K562 (cell line): Measurements from ENCODE around the gene RAB40B. TPM values are rescaled to one million over a fixed set of nuclear protein-coding genes. Genes with fewer than 3 reads are reported as not detected.

Experiments used
- ATAC-seq: fragments of 200-7000 bp; cut with Tn5 transposase; 3 replicates; pipeline ENCODE4 v1.9.1; 2020; ENCODE audit warnings: moderate library complexity
- BruUV-seq: library from RNA; stranded (reverse); fragments of 400-500 nt; replicated peaks from 2 replicates; lab custom pipeline; 2021; lab: Mats Ljungman, UMichigan
- CTCF ChIA-PET: fragments of 300-600 bp; formaldehyde crosslinking; extraction: SDS; loops from one replicate; lab custom pipeline; 2021; ENCODE audit warnings: low intra/inter-chr PET ratio; lab: Yijun Ruan, JAX
- POLR2A ChIA-PET: fragments of 300-600, 350-650 bp; sonication (Branson Sonifier 250); formaldehyde crosslinking; extraction: SDS; loops from one replicate; lab custom pipeline; 2021; ENCODE audit warnings: antibody characterized with exemption, inconsistent platforms; lab: Yijun Ruan, JAX
- DNase-seq, 4 experiments: peaks; one replicate each; pipeline versions ENCODE4 v3.0.0 to v3.0.0-alpha.2; 2011 to 2018; ENCODE audit warnings: low spot score in 3 of 4, mixed read lengths in 3 of 4; ENCODE audit errors: extremely low read depth in 1 of 4
- FAIRE-seq: peaks from 2 replicates; lab custom pipeline; 2011; peaks lifted over from hg19 to GRCh38; lab: Jason Lieb, UNC
- H2AFZ ChIP-seq: 2 replicates; pipeline ENCODE4 v1.6.0; 2011; ENCODE audit warnings: low read depth, low read length, control low read depth, inconsistent platforms
- H3K27ac ChIP-seq: fragments of 200-600 bp; 3 replicates; pipeline ENCODE4 v1.8.0; 2011; ENCODE audit warnings: low read depth, mild to moderate bottlenecking, control low read depth, inconsistent platforms, low read length, moderate library complexity, mixed read lengths; ENCODE audit errors: extremely low read depth
- H3K27me3 ChIP-seq, 2 experiments: fragments of 300-600 bp in 1 of 2; 2 replicates in 1 of 2; 3 replicates in 1 of 2; pipeline versions ENCODE4 v1.6.0 to v1.8.0; 2011; ENCODE audit warnings: inconsistent platforms in 2 of 2, low read length in 2 of 2, mild to moderate bottlenecking in 1 of 2, mixed read lengths in 1 of 2, moderate library complexity in 1 of 2; ENCODE audit not compliant: control insufficient read depth in 2 of 2, insufficient read depth in 2 of 2
- H3K36me3 ChIP-seq: fragments of 300-600 bp; 3 replicates; pipeline ENCODE4 v1.8.0; 2011; ENCODE audit warnings: mild to moderate bottlenecking, low read length, inconsistent platforms; ENCODE audit not compliant: control insufficient read depth, insufficient read depth
- H3K4me1 ChIP-seq, 2 experiments: fragments of 200-600 bp in 1 of 2; replicated peaks in 1 of 2; 2 replicates in 1 of 2; 3 replicates in 1 of 2; pipeline versions ENCODE4 v1.5.1 to v1.8.0; 2011; ENCODE audit warnings: inconsistent platforms in 2 of 2, low read length in 2 of 2, mild to moderate bottlenecking in 1 of 2, mixed read lengths in 1 of 2, moderate library complexity in 1 of 2; ENCODE audit not compliant: control insufficient read depth in 2 of 2, insufficient read depth in 2 of 2
- H3K4me2 ChIP-seq: 2 replicates; pipeline ENCODE4 v1.6.1; 2011; ENCODE audit warnings: low read length, control low read depth, inconsistent platforms, mixed read lengths; ENCODE audit not compliant: insufficient read depth
- H3K4me3 ChIP-seq: fragments of 200-600 bp; sonication (generic), shearing (Covaris generic); 2 replicates; pipeline ENCODE4 v1.5.1; 2016; ENCODE audit warnings: control low read depth, inconsistent platforms
- H3K79me2 ChIP-seq: fragments of 200-600 bp; 3 replicates; pipeline ENCODE4 v1.8.0; 2011; ENCODE audit warnings: low read length, inconsistent platforms; ENCODE audit not compliant: control insufficient read depth, insufficient read depth
- H3K9ac ChIP-seq, 2 experiments: 2 replicates each; pipeline versions ENCODE4 v1.6.0 to v1.6.1; 2011; ENCODE audit warnings: low read depth in 2 of 2, low read length in 2 of 2, control low read depth in 1 of 2, inconsistent platforms in 1 of 2, mild to moderate bottlenecking in 1 of 2, mixed read lengths in 1 of 2; ENCODE audit not compliant: insufficient read depth in 1 of 2
- H3K9me1 ChIP-seq: one replicate; pipeline ENCODE4 v1.6.0; 2011; ENCODE audit warnings: inconsistent platforms, mild to moderate bottlenecking, low read length, moderate library complexity; ENCODE audit not compliant: control insufficient read depth, insufficient read depth
- H3K9me3 ChIP-seq: replicated peaks from 2 replicates; pipeline ENCODE4 v1.5.1; 2011; ENCODE audit warnings: low read depth, low read length, inconsistent platforms; ENCODE audit not compliant: control insufficient read depth, insufficient read depth
- H4K20me1 ChIP-seq: replicated peaks from 2 replicates; pipeline ENCODE4 v1.6.1; 2011; ENCODE audit warnings: low read length, inconsistent platforms, mixed read lengths; ENCODE audit not compliant: control insufficient read depth, insufficient read depth
- ELF2 ChIP-seq: fragments of 250-450 bp; sonication (Bioruptor Pico); IDR thresholded peaks from 2 replicates; pipeline ENCODE4 v1.5.0; 2021; ENCODE audit warnings: mild to moderate bottlenecking
- ELF4 ChIP-seq: fragments of 450-650 bp; formaldehyde crosslinking; IDR thresholded peaks from 2 replicates; pipeline ENCODE4 v1.4.0; 2022; ENCODE audit warnings: missing genetic modification characterization
- MTA3 ChIP-seq: fragments of 450-650 bp; formaldehyde crosslinking; IDR thresholded peaks from 2 replicates; pipeline ENCODE4 v1.6.1; 2017; ENCODE audit warnings: mild to moderate bottlenecking, borderline replicate concordance
- NCOA2 ChIP-seq, 2 experiments: fragments of 450-650 bp; IDR thresholded peaks; 2 replicates each; pipeline ENCODE4 v1.6.1; 2018; ENCODE audit warnings: mild to moderate bottlenecking in 2 of 2, moderate library complexity in 1 of 2; ENCODE audit not compliant: partially characterized antibody in 2 of 2
- NFYB ChIP-seq: IDR thresholded peaks from 2 replicates; pipeline ENCODE4 v1.6.1; 2011; ENCODE audit warnings: mild to moderate bottlenecking, moderate library complexity; ENCODE audit not compliant: insufficient read length; ENCODE audit errors: extremely low read depth
- NR2C1 ChIP-seq, 2 experiments: fragments of 450-650 bp; IDR thresholded peaks; 2 replicates each; pipeline ENCODE4 v1.6.1; 2017; ENCODE audit warnings: mild to moderate bottlenecking in 2 of 2, antibody characterized with exemption in 1 of 2, inconsistent platforms in 1 of 2, missing compliant biosample characterization in 1 of 2, missing genetic modification characterization in 1 of 2
- OTX1 ChIP-seq: fragments of 450-650 bp; formaldehyde crosslinking; IDR thresholded peaks from 2 replicates; pipeline ENCODE4 v1.4.0; 2022; ENCODE audit warnings: mild to moderate bottlenecking
- STAG1 ChIP-seq: sonication (generic); formaldehyde crosslinking; IDR thresholded peaks from 2 replicates; pipeline ENCODE4 v1.5.0; 2020; ENCODE audit warnings: missing genetic modification reagents, borderline replicate concordance
- ZBTB9 ChIP-seq: fragments of 450-650 bp; formaldehyde crosslinking; IDR thresholded peaks from 2 replicates; pipeline ENCODE4 v1.4.0; 2020; ENCODE audit warnings: mild to moderate bottlenecking, moderate library complexity
- ZNF41 ChIP-seq: fragments of 250-450 bp; sonication (Bioruptor Pico); conservative IDR thresholded peaks from 2 replicates; pipeline ENCODE4 v1.4.0; 2020; ENCODE audit warnings: mild to moderate bottlenecking
- ZNF609 ChIP-seq: sonication (generic); formaldehyde crosslinking; IDR thresholded peaks from 2 replicates; pipeline ENCODE4 v1.8.1; 2023; ENCODE audit warnings: missing genetic modification reagents, mild to moderate bottlenecking, borderline replicate concordance
- ZNF707 ChIP-seq: fragments of 250-450 bp; sonication (Bioruptor Pico); conservative IDR thresholded peaks from 2 replicates; pipeline ENCODE4 v1.8.0; 2022; ENCODE audit warnings: inconsistent platforms, mild to moderate bottlenecking, moderate library complexity
- WGBS: fragments of 100-300 bp; shearing (Covaris generic); methylation state at CpG from one replicate; pipeline ENCODE4 v1.1.6; 2016; ENCODE audit warnings: low coverage, mixed read lengths; ENCODE audit not compliant: insufficient coverage; ENCODE audit errors: missing lambda C conversion rate; 5-methylcytosine and 5-hydroxymethylcytosine counted together
- in situ Hi-C: fragments of 300-500 bp; cut with MboI; formaldehyde crosslinking; loops from 4 replicates; pipeline ENCODE4 v1.15.0; 2018; ENCODE audit warnings: inconsistent platforms, mixed read lengths
- intact Hi-C: fragments of 100-400 bp; cut with micrococcal nuclease; formaldehyde crosslinking; loops from 2 replicates; pipeline ENCODE4 v1.14.2; 2022
- polyA plus RNA-seq, 8 experiments: library from polyadenylated mRNA; depleted of rRNA in 4 of 8; stranded (reverse) in 5 of 8; unstranded in 3 of 8; fragments of >200 nt; fragmentation: Nextera tagmentation in 2 of 8; fragmentation: Illumina TruSeq in 1 of 8; extraction: Ambion mirVana in 2 of 8; extraction: Trizol in 1 of 8; gene quantifications; 2 replicates each; pipeline versions ENCODE4 v1.2.1 to v1.2.3, GENCODE V29; 2011 to 2014; ENCODE audit warnings: inconsistent platforms in 1 of 8, missing spikeins in 1 of 8
- total RNA-seq, 7 experiments: library from RNA; depleted of rRNA in 6 of 7; stranded (reverse); fragments of >200 nt in 6 of 7; fragmentation: Illumina TruSeq in 2 of 7; extraction: Trizol in 2 of 7; gene quantifications; 2 replicates each; pipeline versions ENCODE4 v1.2.1 to v1.2.3, GENCODE V29; 2011 to 2021; ENCODE audit warnings: low replicate concordance in 1 of 7
- TF ChIP-seq, protein P1 (sequence below): IDR thresholded peaks from 2 replicates; pipeline ENCODE4 v1.6.1; 2016; ENCODE audit warnings: missing genetic modification characterization, missing compliant biosample characterization

The RAB40B gene
- total and polyA plus RNA-seq, 9 of the 15 experiments (the other 6 are each of a cell fraction or from before 2014, with no cell fraction given), result 0.13 to 4.6 (median 1.4) TPM

- no peaks in the 10 kb centered on the region for H3K79me2 ChIP-seq
- H3K9me3 ChIP-seq, result peaks cover 10% of the 10 kb centered on the region
- intact Hi-C loops, result no loop called here
- in situ Hi-C loops, result no loop called here
- FAIRE-seq, result no peak
- H3K36me3 ChIP-seq, result no peaks in the 10 kb centered on the region
- peaks cover 3 to 54% of the 10 kb centered on the region in 2 experiments; a peak in 2 of 5 replicates for H3K4me1 ChIP-seq
- H2AFZ ChIP-seq, result no peak overlapping the region
- DNase-seq, result no peak
- H3K27ac ChIP-seq, result no peak overlapping the region
- peaks cover 6 to 50% of the 10 kb centered on the region in 2 experiments; a peak in 3 of 5 replicates for H3K27me3 ChIP-seq
- CTCF ChIA-PET, result no interaction called here
- no peak overlapping the region for H3K4me2 ChIP-seq
- WGBS, result 70% methylated on average over 7 of the region's 17 CpGs
- H3K9me1 ChIP-seq, result no peaks in the 10 kb centered on the region
- POLR2A ChIA-PET, result no interaction called here
- ATAC-seq, result no peak
- no peaks in the 10 kb centered on the region for H4K20me1 ChIP-seq
- no TSS peak for BruUV-seq
- H3K9ac ChIP-seq, result no peak overlapping the region
- no peak overlapping the region for H3K4me3 ChIP-seq
- TF ChIP-seq ZNF41 (CRISPR knock-in tag) (no peak), NCOA2 (IDR thresholded peaks at IDR 0.05; ENCODE audit: partially characterized antibody in 2 of 2) (no peak), ZBTB9 (no peak), NFYB (no peak), OTX1 (no peak), ELF2 (CRISPR knock-in tag) (no peak), ELF4 (CRISPR knock-in tag) (no peak), NR2C1 (IDR thresholded peaks at IDR 0.05) (no peak), NR2C1 (tag; IDR thresholded peaks at IDR 0.05) (no peak), ZNF609 (CRISPR knock-in tag) (no peak), MTA3 (no peak), ZNF707 (CRISPR knock-in tag) (no peak), STAG1 (CRISPR knock-in tag) (no peak)
- TF ChIP-seq, protein P1, sequence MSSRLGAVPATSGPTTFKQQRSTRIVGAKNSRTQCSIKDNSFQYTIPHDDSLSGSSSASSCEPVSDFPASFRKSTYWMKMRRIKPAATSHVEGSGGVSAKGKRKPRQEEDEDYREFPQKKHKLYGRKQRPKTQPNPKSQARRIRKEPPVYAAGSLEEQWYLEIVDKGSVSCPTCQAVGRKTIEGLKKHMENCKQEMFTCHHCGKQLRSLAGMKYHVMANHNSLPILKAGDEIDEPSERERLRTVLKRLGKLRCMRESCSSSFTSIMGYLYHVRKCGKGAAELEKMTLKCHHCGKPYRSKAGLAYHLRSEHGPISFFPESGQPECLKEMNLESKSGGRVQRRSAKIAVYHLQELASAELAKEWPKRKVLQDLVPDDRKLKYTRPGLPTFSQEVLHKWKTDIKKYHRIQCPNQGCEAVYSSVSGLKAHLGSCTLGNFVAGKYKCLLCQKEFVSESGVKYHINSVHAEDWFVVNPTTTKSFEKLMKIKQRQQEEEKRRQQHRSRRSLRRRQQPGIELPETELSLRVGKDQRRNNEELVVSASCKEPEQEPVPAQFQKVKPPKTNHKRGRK, result no peak
Measured at GRCh38 chr17:82664276-82664575, 34.3 kb downstream of the RAB40B start.
